HEK293T (cell line): Measurements from ENCODE around the gene NDUFC1.

ENCODE experiments used
- BHLHE40 ChIP-seq: fragments of 450-650 bp; IDR thresholded peaks from 2 replicates; pipeline ENCODE4 v1.6.1; 2016; ENCODE audit warnings: mild to moderate bottlenecking, moderate library complexity, borderline replicate concordance
- CTBP1 ChIP-seq: fragments of 450-650 bp; IDR thresholded peaks from 2 replicates; pipeline ENCODE4 v1.6.1; 2016; ENCODE audit warnings: borderline replicate concordance
- ELF4 ChIP-seq: fragments of 450-650 bp; IDR thresholded peaks from 2 replicates; pipeline ENCODE4 v1.6.1; 2017; ENCODE audit warnings: antibody characterized with exemption
- SP1 ChIP-seq: fragments of 450-650 bp; IDR thresholded peaks from 2 replicates; pipeline ENCODE4 v1.6.1; 2017
- SUZ12 ChIP-seq: fragments of 450-650 bp; IDR thresholded peaks from 2 replicates; pipeline ENCODE4 v1.6.1; 2016; ENCODE audit warnings: mild to moderate bottlenecking

GRCh38 chr4:139312552-139313332 lies 10.5 kb upstream of the NDUFC1 start:
- no peak for TF ChIP-seq ELF4
- no peak for TF ChIP-seq BHLHE40
- TF ChIP-seq SUZ12: no peak
- no peak for TF ChIP-seq SP1
- TF ChIP-seq CTBP1: no peak
